Lower leg skin (tissue), 3 donors: Measurements from ENCODE around the gene KRT9.

ENCODE experiments used
- POLR2A ChIP-seq, 2 donors: fragments of 450-650 bp; IDR thresholded peaks; one replicate each; pipeline ENCODE4 v1.6.1; 2016 to 2017; ENCODE audit warnings: antibody characterized with exemption in 2 of 2, mild to moderate bottlenecking in 1 of 2, moderate library complexity in 1 of 2
- TF ChIP-seq, protein P1 (sequence below), 3 donors: fragments of 450-650 bp; IDR thresholded peaks; one replicate each; pipeline ENCODE4 v1.5.1; 2016; ENCODE audit warnings: antibody characterized with exemption in 3 of 3, mild to moderate bottlenecking in 3 of 3, moderate library complexity in 2 of 3

DNA sequence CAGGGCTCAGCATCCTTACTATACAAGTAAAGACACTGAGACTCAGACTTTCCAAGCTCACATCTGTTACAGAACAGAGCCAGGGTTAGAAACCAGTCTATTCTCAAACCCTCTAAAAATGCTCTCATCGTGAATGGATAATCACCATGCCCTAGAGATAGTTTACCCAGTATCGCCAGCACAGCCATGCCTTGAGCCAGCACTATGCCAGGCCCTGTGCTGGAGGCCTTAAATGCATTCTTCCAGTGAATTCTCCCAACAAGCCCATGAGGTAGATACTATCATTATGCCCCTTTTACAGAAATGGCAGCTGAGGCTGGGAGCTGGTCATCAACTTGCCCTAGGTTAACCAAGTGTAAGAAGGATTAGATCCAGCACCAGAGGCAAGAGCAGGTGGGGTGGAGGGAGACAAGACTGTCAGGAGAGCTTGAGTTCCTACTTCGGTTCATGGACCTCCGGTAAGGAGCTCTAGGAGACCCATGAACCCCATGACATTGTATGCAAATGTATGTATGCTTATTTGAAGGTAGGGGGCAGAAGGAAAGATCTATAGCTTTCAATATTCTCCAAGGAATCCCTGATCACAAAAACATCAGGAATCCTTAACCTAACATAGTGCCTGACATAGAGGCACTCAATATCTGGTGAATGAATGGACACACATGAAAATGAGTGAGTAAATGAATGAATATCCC, 9.7 kb upstream of the KRT9 start:
- TF ChIP-seq POLR2A (IDR thresholded peaks at IDR 0.05): no peak
- TF ChIP-seq, protein P1, sequence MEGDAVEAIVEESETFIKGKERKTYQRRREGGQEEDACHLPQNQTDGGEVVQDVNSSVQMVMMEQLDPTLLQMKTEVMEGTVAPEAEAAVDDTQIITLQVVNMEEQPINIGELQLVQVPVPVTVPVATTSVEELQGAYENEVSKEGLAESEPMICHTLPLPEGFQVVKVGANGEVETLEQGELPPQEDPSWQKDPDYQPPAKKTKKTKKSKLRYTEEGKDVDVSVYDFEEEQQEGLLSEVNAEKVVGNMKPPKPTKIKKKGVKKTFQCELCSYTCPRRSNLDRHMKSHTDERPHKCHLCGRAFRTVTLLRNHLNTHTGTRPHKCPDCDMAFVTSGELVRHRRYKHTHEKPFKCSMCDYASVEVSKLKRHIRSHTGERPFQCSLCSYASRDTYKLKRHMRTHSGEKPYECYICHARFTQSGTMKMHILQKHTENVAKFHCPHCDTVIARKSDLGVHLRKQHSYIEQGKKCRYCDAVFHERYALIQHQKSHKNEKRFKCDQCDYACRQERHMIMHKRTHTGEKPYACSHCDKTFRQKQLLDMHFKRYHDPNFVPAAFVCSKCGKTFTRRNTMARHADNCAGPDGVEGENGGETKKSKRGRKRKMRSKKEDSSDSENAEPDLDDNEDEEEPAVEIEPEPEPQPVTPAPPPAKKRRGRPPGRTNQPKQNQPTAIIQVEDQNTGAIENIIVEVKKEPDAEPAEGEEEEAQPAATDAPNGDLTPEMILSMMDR (IDR thresholded peaks at IDR 0.05): no peak
